ENCODE measurements around the gene LMBRD2. TPM values are rescaled to one million over a fixed set of nuclear protein-coding genes. Genes with fewer than 3 reads are reported as not detected.
"Not testable (repeated sequence)": the region's sequence is repeated elsewhere in the genome, so short reads cannot be mapped to it uniquely, and the experiment has no call there.

The LMBRD2 gene
- total RNA-seq, 1 donor: 13.8 TPM

- no peak for TF ChIP-seq CTCF (IDR thresholded peaks at IDR 0.05; ENCODE audit: extremely low read depth, low read depth, low read length)
- no peak for DNase-seq (ENCODE audit: insufficient read length, low spot score, missing footprints)
These were observed 46.6 kb upstream of the LMBRD2 start for GRCh38 chr5:36198281-36198680.

GRCh38 chr5:36193746-36194145 is 42.1 kb upstream of the LMBRD2 start:
- no peak for DNase-seq (ENCODE audit: insufficient read length, low spot score, missing footprints)
- Histone ChIP-seq H3K36me3 (ENCODE audit: insufficient read depth, low read length) (peaks cover 26% of the 10 kb centered on the region), H3K4me1 (ENCODE audit: insufficient read depth, low read length) (no peaks in the 10 kb centered on the region), H3K79me2 (ENCODE audit: insufficient read depth, low read length) (no peaks in the 10 kb centered on the region), H3K27ac (ENCODE audit: low read depth, low read length) (no peak overlapping the region), H3K4me2 (ENCODE audit: insufficient read depth, low read length) (no peak overlapping the region), H4K20me1 (ENCODE audit: insufficient read depth, low read length) (no peaks in the 10 kb centered on the region), H3K9me3 (ENCODE audit: low read depth, low read length) (no peaks in the 10 kb centered on the region), H3K4me3 (ENCODE audit: insufficient read depth, low read length) (no peak overlapping the region), H2AFZ (ENCODE audit: low read length) (no peak overlapping the region), H3K27me3 (ENCODE audit: insufficient read depth, low read length) (no peaks in the 10 kb centered on the region)
- TF ChIP-seq CTCF (IDR thresholded peaks at IDR 0.05; ENCODE audit: extremely low read depth, low read depth, low read length): no peak

More at GRCh38 chr5:36198281-36198680, 46.6 kb upstream of the LMBRD2 start:
- Histone ChIP-seq H3K4me1 (ENCODE audit: insufficient read depth, low read length) (peaks cover 20% of the 10 kb centered on the region), H3K4me3 (ENCODE audit: insufficient read depth, low read length) (no peak overlapping the region), H2AFZ (ENCODE audit: low read length) (no peak overlapping the region), H3K36me3 (ENCODE audit: insufficient read depth, low read length) (peaks cover 23% of the 10 kb centered on the region), H4K20me1 (ENCODE audit: insufficient read depth, low read length) (no peaks in the 10 kb centered on the region), H3K9me3 (ENCODE audit: low read depth, low read length) (no peaks in the 10 kb centered on the region), H3K27ac (ENCODE audit: low read depth, low read length) (no peak overlapping the region), H3K27me3 (ENCODE audit: insufficient read depth, low read length) (no peaks in the 10 kb centered on the region), H3K79me2 (ENCODE audit: insufficient read depth, low read length) (no peaks in the 10 kb centered on the region), H3K4me2 (ENCODE audit: insufficient read depth, low read length) (no peak overlapping the region)

- H3K27ac ChIP-seq (ENCODE audit: low read depth, low read length); H3K4me3 ChIP-seq (ENCODE audit: insufficient read depth, low read length); H3K4me1 ChIP-seq (ENCODE audit: insufficient read depth, low read length); H2AFZ ChIP-seq (ENCODE audit: low read length); H3K9me3 ChIP-seq (ENCODE audit: low read depth, low read length); DNase-seq (ENCODE audit: insufficient read length, low spot score, missing footprints); H3K4me2 ChIP-seq (ENCODE audit: insufficient read depth, low read length); H3K79me2 ChIP-seq (ENCODE audit: insufficient read depth, low read length); H3K27me3 ChIP-seq (ENCODE audit: insufficient read depth, low read length); H4K20me1 ChIP-seq (ENCODE audit: insufficient read depth, low read length): not testable (repeated sequence)
- H3K36me3 ChIP-seq (ENCODE audit: insufficient read depth, low read length): peaks cover 20% of the 10 kb centered on the region
These were observed 32.7 kb upstream of the LMBRD2 start for GRCh38 chr5:36184408-36184807.

- Histone ChIP-seq H3K36me3 (ENCODE audit: insufficient read depth, low read length) (peaks cover 29% of the 10 kb centered on the region), H3K27ac (ENCODE audit: low read depth, low read length) (no peak overlapping the region), H3K27me3 (ENCODE audit: insufficient read depth, low read length) (no peaks in the 10 kb centered on the region), H4K20me1 (ENCODE audit: insufficient read depth, low read length) (no peaks in the 10 kb centered on the region), H3K79me2 (ENCODE audit: insufficient read depth, low read length) (no peaks in the 10 kb centered on the region), H2AFZ (ENCODE audit: low read length) (no peak overlapping the region), H3K9me3 (ENCODE audit: low read depth, low read length) (no peaks in the 10 kb centered on the region), H3K4me2 (ENCODE audit: insufficient read depth, low read length) (no peak overlapping the region), H3K4me1 (ENCODE audit: insufficient read depth, low read length) (no peaks in the 10 kb centered on the region), H3K4me3 (ENCODE audit: insufficient read depth, low read length) (no peak overlapping the region)
- no peak for TF ChIP-seq CTCF (IDR thresholded peaks at IDR 0.05; ENCODE audit: extremely low read depth, low read depth, low read length)
- no peak for DNase-seq (ENCODE audit: insufficient read length, low spot score, missing footprints)
These were observed 30.1 kb upstream of the LMBRD2 start for GRCh38 chr5:36181774-36182173.

Data from osteoblast (primary cell).